MG63 (cell line): ENCODE results near the gene TSEN54. TPM values are rescaled to one million over a fixed set of nuclear protein-coding genes. Genes with fewer than 3 reads are reported as not detected.

Source experiments
- DNase-seq: peaks from one replicate; pipeline ENCODE4 v3.0.0-alpha.2; 2020
- H3K27me3 ChIP-seq: fragments of 250-450 bp; sonication (Bioruptor Pico); 2 replicates; pipeline ENCODE4 v1.5.1; 2020; ENCODE audit warnings: mild to moderate bottlenecking, moderate library complexity
- H3K36me3 ChIP-seq: fragments of 250-450 bp; sonication (Bioruptor Pico); 2 replicates; pipeline ENCODE4 v1.5.1; 2020; ENCODE audit warnings: mild to moderate bottlenecking, moderate library complexity
- H3K4me3 ChIP-seq: fragments of 250-450 bp; sonication (Bioruptor Pico); 2 replicates; pipeline ENCODE4 v1.5.1; 2020; ENCODE audit warnings: mild to moderate bottlenecking, moderate library complexity
- H3K9me3 ChIP-seq: fragments of 250-450 bp; sonication (Bioruptor Pico); 2 replicates; pipeline ENCODE4 v1.5.1; 2020; ENCODE audit warnings: mild to moderate bottlenecking, moderate library complexity
- total RNA-seq: library from RNA; depleted of rRNA; stranded (reverse); fragments of >200 nt; shearing (Covaris generic); gene quantifications from 2 replicates; pipeline ENCODE4 v1.2.3, GENCODE V29; 2014; ENCODE audit warnings: low replicate concordance

TSEN54 gene
- total RNA-seq, 1 experiment from 2014 or later, result 83.8 TPM

DNA sequence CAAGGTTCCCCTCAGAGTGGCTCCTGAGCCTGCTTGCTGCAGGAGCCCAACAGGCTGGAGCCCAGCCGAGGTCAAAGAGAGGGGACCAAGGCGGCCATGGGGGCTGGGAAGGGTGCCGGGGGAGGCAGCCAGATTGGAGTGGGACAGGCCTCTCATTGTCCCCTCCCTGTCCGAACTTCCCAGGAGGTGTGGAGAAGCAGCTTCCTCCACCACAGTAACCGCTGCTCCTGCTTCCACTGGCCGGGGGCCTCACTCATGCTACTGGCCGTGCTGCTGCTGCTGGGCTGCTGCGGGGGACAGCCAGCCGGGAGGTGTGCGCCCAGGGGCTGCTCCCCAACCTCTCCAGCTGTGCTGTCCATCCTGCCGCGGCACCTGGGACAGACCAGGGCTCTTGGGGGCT lies 30.6 kb upstream of the TSEN54 start:
- no peaks in the 10 kb centered on the region for H3K36me3 ChIP-seq
- no peaks in the 10 kb centered on the region for H3K9me3 ChIP-seq
- no peaks in the 10 kb centered on the region for H3K27me3 ChIP-seq
- DNase-seq, result no peak
- H3K4me3 ChIP-seq, result no peak overlapping the region

DNA sequence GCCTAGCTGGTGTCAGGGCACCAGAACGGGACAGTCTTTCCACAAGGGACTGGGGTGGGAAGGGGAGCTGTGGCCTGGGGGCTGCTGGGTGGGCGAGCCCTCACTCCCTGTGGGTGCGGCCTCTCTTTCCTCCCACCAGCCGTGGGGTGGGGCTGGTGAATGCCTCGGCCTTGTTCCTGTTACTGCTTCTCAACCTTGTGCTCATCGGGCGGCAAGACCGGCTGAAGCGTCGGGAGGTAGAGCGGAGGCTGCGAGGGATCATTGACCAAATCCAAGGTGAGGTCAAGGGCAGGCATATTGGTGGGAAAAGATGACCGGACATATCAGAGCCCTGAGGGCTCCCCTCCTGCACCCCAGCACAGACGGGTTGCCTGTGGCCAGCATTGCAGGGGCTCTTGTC lies 30.2 kb upstream of the TSEN54 start:
- no peaks in the 10 kb centered on the region for H3K36me3 ChIP-seq
- H3K4me3 ChIP-seq, result no peak overlapping the region
- DNase-seq, result no peak

DNA sequence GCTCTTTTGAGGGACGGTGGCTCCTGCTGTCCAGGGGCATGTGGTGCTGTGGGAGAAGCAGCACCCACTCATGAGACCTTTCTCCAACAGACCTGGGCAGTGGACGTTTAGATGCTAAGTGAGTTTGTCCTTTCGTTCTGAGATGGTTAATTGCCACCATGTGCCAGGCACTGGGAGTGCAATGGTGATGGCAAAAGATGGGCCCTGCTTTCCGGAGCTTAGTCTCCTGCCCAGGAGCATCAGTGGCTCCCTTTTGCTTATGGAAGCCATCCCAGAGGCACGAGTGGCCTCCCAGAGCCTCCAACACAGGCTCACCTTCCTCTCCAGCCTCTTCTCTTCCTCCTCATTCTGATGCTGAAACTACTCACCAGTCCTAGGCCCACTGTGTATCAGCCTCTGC lies 29.4 kb upstream of the TSEN54 start:
- no peaks in the 10 kb centered on the region for H3K27me3 ChIP-seq
- H3K36me3 ChIP-seq, result no peaks in the 10 kb centered on the region; the same call in 1 of the 2 replicates
- no peak overlapping the region for H3K4me3 ChIP-seq
- no peaks in the 10 kb centered on the region for H3K9me3 ChIP-seq
- no peak for DNase-seq

More for the DNA sequence above, 30.2 kb upstream of the TSEN54 start:
- Histone ChIP-seq H3K27me3 (no peaks in the 10 kb centered on the region), H3K9me3 (no peaks in the 10 kb centered on the region)

DNA sequence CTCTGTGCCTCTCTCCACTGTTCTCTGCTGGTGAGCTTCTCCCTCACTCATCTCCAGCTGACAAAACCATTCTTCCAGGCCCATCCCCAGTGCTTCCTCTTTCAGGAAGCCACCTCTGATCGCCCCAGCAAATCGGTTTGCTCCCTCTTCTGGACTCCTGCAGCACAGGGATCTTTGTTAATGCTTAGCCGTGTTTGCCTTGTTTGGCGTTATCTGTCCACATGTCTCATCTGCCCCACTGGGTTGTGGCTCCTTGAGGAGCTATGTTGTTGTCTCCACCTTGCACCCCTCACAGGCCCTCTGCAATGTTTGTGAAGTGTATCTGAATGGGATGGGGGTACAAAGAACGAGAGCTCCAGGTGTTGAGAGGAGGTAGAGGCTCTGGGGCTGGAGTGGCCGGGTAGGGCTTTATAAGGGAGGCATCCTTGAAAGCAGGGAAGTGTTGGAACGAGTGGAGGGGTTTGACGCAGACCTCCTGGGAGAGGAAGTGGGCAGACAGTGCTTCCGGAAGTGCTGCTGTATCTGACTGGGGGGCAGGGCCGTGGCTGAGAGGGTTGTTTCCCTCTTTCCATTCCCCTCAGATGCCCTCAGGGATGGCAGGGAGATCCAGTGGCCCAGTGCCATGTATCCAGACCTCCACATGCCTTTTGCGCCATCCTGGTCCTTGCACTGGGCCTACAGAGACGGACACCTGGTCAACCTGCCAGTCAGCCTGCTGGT lies 28.8 kb upstream of the TSEN54 start:
- Histone ChIP-seq H3K27me3 (no peaks in the 10 kb centered on the region), H3K9me3 (no peaks in the 10 kb centered on the region), H3K36me3 (no peaks in the 10 kb centered on the region; the same call in 1 of the 2 replicates), H3K4me3 (no peak overlapping the region)
- no peak for DNase-seq

DNA sequence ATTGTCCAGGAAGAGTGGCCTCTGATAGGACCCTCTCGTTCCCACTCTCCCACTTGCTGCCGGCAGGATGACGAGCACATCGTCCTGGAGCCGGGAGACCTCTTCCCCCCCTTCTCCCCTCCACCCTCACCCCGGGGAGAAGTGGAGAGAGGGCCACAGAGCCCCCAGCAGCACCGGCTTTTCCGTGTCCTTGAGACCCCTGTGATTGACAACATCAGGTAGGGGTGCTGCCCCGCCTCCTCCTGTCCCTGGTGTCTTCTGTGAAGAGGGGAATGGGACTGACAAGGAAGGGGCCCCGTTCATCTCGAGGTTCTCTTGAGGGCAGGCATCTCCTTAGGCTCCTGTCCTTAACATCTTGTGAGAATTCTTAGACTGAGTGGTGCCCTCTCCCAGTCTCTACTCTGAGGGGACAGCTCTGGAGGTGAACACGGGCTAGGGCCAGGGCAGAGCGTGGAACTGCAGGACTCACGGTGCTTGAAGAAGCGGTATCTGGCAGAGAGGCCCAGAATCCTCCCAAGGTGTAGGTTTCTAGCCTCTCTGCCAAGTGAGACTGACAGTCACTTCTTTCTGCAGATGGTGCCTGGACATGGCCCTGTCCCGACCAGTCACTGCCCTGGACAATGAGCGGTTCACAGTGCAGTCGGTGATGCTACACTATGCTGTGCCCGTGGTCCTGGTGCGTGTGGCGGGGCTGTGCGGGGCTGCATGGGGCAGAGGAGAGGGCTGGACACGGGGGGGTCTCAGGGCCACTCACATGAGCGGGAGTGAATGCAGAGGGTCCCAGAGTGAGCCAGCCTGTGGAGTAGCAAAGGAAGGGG lies 27.4 kb upstream of the TSEN54 start:
- Histone ChIP-seq H3K4me3 (no peak overlapping the region), H3K36me3 (no peaks in the 10 kb centered on the region; the same call in 1 of the 2 replicates), H3K27me3 (no peaks in the 10 kb centered on the region), H3K9me3 (no peaks in the 10 kb centered on the region)
- no peak for DNase-seq

DNA sequence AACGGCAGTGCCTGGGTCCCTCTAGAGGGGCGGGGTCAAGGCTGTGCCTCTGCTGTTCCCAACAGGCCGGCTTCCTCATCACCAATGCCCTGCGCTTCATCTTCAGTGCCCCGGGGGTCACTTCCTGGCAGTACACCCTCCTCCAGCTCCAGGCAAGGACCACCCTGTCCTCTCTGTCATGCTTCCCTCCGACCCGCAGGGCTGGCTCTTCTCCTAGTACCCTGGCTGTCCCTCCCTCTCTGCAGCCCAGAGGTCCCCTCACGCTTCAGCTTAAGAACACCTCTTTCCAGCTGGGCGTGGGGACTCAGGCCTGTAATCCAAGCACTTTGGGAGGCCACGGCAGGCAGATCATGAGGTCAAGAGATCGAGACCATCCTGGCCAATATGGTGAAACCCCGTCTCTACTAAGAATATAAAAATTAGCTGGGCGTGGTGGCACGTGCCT lies 26.8 kb upstream of the TSEN54 start:
- no peak overlapping the region for H3K4me3 ChIP-seq
- DNase-seq, result no peak
- no peaks in the 10 kb centered on the region for H3K9me3 ChIP-seq
- no peaks in the 10 kb centered on the region; the same call in 1 of the 2 replicates for H3K36me3 ChIP-seq
- no peaks in the 10 kb centered on the region for H3K27me3 ChIP-seq

DNA sequence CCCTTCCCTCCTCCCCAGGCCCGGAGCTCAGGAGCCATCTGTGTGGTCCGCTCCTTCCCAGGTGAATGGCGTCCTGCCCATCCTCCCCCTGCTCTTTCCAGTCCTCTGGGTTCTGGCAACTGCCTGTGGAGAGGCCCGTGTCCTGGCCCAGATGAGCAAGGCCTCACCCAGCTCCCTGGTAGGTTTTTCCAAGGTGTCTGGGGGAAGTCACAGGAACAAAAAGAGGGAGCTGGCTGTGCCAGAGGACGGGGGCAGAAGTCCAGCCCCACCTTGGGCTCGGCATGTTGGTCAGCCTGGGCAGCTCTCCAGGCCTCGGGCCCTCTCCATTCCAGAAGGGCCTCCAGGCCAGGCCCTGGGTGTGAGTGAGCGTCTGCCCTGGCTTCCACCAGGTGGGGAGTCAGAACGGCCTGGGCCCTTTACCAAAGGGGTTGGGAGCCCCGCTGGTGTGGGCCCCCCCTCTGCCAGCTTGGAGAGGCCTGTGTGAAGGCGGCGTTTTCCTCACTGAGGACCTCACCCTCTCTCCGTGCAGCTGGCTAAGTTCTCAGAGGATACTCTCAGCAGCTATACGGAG lies 26.1 kb upstream of the TSEN54 start:
- H3K27me3 ChIP-seq, result no peaks in the 10 kb centered on the region
- no peak overlapping the region for H3K4me3 ChIP-seq
- no peaks in the 10 kb centered on the region; the same call in 1 of the 2 replicates for H3K36me3 ChIP-seq
- no peak for DNase-seq
- no peaks in the 10 kb centered on the region for H3K9me3 ChIP-seq

DNA sequence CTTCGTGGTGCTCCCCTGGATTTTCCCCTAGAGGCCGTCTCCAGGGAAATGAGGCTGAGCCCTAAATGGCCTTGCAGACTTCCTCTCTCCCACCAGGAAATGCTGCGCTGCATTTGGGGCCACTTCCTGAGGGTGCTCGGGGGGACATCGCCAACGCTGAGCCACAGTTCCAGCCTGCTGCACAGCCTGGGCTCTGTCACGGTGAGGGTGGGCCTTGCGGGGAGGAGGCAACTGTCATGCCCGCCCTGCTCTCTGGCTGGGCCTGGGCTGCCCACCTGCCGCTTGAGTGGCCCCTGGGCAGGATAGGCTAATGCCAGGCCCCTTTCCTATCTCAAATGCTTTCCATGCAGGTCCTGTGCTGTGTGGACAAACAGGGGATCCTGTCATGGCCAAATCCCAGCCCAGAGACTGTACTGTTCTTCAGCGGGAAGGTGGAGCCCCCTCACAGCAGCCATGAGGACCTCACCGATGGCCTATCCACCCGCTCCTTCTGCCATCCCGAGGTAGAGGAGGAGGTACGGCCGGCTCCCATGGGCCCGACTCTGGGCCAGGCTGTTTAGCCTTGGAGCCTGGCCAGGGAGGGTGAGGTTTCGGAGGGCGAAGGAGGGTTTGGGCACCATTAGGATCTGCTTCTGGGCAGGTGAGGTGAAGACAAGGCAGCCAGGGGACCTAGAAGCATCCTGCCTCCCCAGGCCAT lies 25.2 kb upstream of the TSEN54 start:
- no peaks in the 10 kb centered on the region; the same call in 1 of the 2 replicates for H3K36me3 ChIP-seq
- no peaks in the 10 kb centered on the region for H3K9me3 ChIP-seq
- no peaks in the 10 kb centered on the region for H3K27me3 ChIP-seq
- DNase-seq, result no peak
- H3K4me3 ChIP-seq, result no peak overlapping the region

DNA sequence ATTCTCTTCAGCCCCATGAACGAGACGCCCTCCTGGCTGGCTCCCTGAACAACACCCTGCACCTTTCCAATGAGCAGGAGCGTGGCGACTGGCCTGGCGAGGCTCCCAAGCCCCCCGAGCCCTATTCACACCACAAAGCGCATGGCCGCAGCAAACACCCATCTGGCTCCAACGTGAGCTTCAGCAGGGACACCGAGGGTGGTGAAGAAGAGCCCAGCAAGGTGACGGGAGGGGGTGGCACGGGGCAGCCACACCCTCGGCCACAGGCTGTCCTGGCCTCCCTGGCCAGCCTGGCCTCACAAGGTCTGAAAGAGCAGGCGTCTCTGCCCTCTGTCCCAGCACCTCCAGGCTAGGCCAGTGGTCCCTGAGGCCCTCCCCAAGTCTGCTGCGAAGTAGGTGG lies 24.6 kb upstream of the TSEN54 start:
- Histone ChIP-seq H3K9me3 (no peaks in the 10 kb centered on the region), H3K36me3 (no peaks in the 10 kb centered on the region; the same call in 1 of the 2 replicates), H3K4me3 (no peak overlapping the region), H3K27me3 (no peaks in the 10 kb centered on the region)
- DNase-seq, result no peak

DNA sequence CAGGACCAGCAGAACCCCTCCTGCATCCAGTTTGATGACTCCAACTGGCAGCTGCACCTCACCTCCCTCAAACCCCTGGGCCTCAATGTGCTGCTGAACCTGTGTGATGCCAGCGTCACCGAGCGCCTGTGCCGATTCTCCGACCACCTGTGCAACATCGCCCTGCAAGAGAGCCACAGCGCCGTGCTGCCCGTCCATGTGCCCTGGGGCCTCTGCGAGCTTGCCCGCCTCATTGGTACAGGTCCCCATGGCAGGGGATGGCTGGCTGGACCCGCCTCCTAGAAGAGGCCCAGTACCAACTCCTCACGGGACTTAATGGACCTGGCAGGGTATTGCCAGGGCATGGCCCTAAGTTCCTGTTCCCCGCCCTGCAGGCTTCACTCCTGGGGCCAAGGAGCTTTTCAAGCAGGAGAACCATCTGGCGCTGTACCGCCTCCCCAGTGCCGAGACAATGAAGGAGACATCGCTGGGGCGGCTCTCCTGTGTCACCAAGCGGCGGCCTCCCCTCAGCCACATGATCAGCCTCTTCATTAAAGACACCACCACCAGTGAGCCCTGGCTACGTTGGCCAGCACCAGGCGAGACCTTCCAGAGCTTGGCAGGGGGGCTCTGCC lies 23.7 kb upstream of the TSEN54 start:
- Histone ChIP-seq H3K27me3 (no peaks in the 10 kb centered on the region), H3K4me3 (no peak overlapping the region), H3K9me3 (no peaks in the 10 kb centered on the region), H3K36me3 (no peaks in the 10 kb centered on the region; the same call in 1 of the 2 replicates)
- no peak for DNase-seq

DNA sequence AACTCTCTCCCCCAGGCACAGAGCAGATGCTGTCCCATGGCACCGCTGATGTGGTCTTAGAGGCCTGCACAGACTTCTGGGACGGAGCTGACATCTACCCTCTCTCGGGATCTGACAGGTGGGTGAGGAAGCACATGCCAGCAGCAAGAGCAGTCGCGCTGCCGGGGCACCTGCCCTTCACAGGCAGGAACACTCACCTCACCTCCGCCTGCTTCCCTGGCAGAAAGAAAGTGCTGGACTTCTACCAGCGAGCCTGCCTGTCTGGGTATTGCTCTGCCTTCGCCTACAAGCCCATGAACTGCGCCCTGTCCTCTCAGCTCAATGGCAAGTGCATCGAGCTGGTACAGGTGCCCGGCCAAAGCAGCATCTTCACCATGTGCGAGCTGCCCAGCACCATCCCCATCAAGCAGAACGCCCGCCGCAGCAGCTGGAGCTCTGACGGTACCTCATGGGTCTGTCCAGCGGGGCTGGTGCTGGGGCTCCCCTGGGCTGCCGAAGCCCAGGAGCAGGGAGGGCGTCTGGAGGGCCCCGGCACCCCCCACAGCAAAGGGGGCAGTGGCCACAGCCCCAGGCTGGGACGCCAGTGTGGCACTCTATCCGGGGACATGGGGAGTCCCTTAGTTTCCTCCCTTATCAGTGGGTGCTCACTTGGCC lies 22.7 kb upstream of the TSEN54 start:
- DNase-seq, result no peak
- H3K36me3 ChIP-seq, result peaks cover 1% of the 10 kb centered on the region; the same call in 1 of the 2 replicates
- H3K27me3 ChIP-seq, result no peaks in the 10 kb centered on the region
- H3K4me3 ChIP-seq, result no peak overlapping the region
- H3K9me3 ChIP-seq, result no peaks in the 10 kb centered on the region

DNA sequence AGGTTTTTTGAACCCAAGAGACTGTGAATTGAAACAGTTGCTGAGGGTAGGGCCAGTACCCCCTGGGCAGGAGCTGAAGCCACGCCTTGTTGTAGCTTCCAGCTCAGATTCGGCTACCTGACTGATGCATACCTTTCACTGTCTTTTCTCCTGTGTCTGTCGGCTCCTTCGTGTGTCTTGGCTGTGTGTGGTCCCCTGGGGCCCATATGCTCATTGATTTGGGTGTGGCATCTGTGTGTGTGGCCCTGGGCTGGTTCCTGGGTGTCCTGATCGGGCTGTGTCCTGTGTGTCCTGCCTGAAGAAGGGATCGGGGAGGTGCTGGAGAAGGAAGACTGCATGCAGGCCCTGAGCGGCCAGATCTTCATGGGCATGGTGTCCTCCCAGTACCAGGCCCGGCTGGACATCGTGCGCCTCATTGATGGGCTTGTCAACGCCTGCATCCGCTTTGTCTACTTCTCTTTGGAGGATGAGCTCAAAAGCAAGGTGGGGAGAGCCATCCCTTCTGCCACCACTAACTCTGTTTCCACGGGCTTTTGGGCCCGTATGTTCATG lies 21.9 kb upstream of the TSEN54 start:
- no peak for DNase-seq
- no peaks in the 10 kb centered on the region for H3K27me3 ChIP-seq
- H3K4me3 ChIP-seq, result no peak overlapping the region
- H3K9me3 ChIP-seq, result no peaks in the 10 kb centered on the region
- peaks cover 5% of the 10 kb centered on the region; the same call in 1 of the 2 replicates for H3K36me3 ChIP-seq

DNA sequence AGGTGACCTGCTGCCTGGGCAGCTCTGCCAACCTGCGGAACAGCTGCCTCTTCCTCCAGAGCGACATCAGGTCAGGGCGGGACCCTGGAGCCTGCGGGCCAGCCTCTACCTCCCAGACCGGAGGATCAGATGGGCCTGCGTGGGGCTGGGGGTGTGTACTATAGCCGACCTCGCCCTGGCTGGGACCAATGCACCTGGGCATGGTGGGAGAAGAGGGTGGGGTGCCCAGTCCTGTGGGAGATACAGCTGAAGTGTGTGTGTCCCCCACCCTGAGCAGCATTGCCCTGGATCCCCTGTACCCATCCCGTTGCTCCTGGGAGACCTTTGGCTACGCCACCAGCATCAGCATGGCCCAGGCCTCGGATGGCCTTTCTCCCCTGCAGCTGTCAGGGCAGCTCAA lies 20.3 kb upstream of the TSEN54 start:
- Histone ChIP-seq H3K27me3 (no peaks in the 10 kb centered on the region), H3K36me3 (peaks cover 16% of the 10 kb centered on the region), H3K9me3 (no peaks in the 10 kb centered on the region)

DNA sequence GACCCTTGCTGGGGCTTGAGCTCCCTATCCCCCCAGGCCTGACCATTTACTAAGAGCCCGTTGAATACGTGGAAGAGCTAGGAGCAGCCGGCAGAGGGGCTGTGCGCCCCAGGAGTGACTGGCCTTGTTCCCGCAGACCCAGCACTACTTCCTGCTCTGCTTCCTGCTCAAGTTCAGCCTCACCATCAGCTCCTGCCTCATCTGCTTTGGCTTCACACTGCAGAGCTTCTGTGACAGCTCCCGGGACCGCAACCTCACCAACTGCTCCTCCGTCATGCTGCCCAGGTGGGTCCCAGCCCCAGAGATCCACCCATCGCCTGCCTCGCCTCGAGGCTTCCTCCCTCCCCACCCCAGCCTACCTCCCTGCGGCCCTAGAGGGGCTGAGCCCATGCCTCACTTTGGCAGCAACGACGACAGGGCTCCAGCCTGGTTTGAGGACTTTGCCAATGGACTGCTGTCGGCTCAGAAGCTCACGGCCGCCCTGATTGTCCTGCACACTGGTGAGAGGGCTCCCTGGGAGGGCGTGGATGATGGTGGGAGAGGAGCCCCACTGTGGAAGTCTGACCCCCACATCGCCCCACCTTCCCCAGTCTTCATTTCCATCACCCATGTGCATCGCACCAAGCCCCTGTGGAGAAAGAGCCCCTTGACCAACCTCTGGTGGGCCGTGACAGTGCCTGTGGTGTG lies 18.1 kb upstream of the TSEN54 start:
- Histone ChIP-seq H3K36me3 (peaks cover 26% of the 10 kb centered on the region), H3K27me3 (no peaks in the 10 kb centered on the region), H3K9me3 (no peaks in the 10 kb centered on the region), H3K4me3 (no peak overlapping the region)
- DNase-seq, result no peak

More for the DNA sequence above, 20.3 kb upstream of the TSEN54 start:
- no peak for DNase-seq
- H3K4me3 ChIP-seq, result no peak overlapping the region

DNA sequence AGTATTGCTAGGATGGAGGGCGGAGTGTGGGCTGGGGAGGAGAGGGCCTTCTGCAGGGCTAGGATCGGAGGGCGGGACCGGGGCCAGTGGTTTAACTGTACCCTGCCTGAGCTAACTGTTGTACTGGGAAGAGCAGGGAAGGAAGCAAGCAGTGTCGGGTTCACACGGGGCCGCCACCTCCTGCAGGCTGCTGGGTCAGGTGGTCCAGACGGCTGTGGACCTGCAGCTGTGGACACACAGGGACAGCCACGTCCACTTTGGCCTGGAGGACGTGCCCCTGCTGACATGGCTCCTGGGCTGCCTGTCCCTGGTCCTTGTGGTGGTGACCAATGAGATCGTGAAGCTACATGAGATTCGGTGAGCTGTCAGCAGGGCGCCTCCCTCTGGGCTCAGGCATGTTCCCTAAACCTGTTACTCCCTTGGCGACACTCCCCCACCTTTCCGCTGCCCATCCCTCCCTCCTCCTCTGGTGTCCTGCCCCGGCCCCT lies 17.6 kb upstream of the TSEN54 start:
- Histone ChIP-seq H3K9me3 (no peaks in the 10 kb centered on the region), H3K27me3 (no peaks in the 10 kb centered on the region), H3K4me3 (no peak overlapping the region), H3K36me3 (peaks cover 30% of the 10 kb centered on the region)
- DNase-seq, result no peak
